Measurements from ENCODE around the gene STAG1.

GRCh38 chr3:136583823-136584222 lies 168.4 kb downstream of the STAG1 start:
- TF ChIP-seq, protein P1, sequence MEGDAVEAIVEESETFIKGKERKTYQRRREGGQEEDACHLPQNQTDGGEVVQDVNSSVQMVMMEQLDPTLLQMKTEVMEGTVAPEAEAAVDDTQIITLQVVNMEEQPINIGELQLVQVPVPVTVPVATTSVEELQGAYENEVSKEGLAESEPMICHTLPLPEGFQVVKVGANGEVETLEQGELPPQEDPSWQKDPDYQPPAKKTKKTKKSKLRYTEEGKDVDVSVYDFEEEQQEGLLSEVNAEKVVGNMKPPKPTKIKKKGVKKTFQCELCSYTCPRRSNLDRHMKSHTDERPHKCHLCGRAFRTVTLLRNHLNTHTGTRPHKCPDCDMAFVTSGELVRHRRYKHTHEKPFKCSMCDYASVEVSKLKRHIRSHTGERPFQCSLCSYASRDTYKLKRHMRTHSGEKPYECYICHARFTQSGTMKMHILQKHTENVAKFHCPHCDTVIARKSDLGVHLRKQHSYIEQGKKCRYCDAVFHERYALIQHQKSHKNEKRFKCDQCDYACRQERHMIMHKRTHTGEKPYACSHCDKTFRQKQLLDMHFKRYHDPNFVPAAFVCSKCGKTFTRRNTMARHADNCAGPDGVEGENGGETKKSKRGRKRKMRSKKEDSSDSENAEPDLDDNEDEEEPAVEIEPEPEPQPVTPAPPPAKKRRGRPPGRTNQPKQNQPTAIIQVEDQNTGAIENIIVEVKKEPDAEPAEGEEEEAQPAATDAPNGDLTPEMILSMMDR (IDR thresholded peaks at IDR 0.05) = no peak
- TF ChIP-seq POLR2A (IDR thresholded peaks at IDR 0.05; ENCODE audit: low read depth) (no peak), EP300 (IDR thresholded peaks at IDR 0.05) (no peak)

All from esophagus muscularis mucosa (tissue), 4 donors.